Fibroblast of skin of right quadriceps (primary cell): ENCODE results near the gene BTBD9.

Experiments
- DNase-seq: peaks from one replicate; pipeline ENCODE4 v3.0.0-alpha.2; 2013

Gene BTBD9

DNA sequence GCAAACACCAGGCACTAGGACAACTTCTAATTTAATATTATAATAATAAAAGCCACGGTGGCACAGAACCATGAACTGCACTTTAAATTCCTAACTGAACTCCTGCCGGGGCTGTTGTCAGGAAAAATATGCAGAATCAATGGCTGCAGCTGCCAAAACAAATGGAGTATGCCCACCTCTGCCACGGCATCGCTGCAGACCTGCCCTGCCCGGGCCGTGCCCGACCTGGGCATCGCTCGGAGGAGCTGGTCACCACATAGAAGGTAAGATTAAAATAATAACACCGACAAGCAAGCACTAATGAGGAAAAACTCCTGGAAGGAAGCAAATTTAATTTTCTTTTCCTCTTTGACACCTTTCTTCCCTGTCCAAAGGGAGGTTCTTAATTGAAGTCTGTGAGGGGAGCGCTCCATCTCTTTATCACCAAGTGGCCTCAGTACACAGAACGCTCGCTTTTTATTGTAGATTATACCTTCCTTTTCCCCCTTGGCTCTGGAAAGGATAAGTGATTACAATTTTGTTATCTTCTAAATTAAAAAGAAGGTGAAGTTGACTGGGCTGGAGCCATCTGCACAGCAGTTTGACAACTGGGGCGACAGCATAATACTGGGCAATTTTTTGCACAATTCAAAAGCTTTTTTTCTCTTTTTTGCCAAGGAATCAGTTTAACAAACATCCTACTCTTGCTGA lies 468.9 kb downstream of the BTBD9 start:
- no peak for DNase-seq

DNA sequence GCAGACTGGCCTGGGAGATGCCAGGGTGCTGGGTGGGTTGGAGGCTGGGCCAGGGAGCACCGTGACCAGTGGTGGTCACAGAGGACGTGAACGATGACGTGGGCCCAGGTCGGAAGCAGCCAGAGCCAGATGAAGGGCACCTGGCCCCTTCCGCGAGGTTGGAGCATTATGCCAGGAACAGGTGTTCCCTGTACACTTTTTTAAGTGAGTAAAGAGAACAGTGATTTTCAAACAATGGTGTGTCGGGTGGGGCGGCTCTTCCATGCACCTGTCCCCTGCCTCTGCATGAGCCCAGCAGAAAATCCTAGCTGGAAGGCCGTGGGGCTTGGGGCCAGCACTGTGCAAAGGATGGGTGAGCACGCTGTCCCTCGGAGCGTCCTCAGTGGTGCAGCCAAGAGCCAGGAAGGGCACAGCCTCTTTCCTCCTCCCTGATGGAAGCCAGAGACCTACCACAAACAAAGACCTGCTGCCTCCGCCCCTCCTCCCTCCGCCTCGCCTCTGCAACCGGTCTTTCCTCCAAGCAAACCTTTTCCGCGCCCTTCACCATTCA lies 469.7 kb downstream of the BTBD9 start:
- no peak for DNase-seq

DNA sequence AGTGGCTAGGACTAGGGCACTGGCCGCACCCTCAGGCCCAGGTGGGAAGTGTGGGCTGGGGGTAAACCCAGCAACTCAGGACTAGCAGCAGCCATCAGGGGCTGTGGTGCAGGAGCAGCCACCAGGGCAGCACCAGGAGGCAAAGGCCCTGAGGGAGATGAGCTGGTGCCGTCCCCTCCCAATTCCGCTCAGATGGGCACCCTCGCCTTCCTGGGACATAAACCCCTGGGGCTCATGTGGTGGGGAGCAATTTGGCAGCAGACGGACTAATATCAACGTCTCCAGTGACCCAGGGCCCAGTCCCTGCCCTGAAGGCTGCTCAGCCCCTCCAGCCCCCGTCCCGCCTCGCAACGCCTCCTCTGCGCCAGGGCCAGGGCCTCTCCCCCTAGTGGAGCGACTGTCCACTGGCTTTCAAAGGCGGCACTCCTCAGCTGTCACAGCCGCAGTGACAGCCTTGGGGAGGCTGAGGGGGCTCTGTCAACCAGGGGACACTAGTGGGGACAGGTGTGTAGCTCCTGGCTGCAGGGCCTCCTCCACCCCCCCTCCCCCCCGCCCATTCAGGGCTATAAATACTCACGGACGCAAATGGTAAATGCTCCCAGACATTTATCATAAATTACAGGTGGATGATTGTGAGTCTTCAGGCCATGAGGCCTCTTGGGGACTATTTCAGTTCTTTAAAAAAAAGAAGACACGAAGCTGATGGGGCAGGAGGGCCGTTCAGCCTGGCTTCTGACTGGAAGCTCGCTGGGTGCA lies 470.3 kb downstream of the BTBD9 start:
- no peak for DNase-seq

DNA sequence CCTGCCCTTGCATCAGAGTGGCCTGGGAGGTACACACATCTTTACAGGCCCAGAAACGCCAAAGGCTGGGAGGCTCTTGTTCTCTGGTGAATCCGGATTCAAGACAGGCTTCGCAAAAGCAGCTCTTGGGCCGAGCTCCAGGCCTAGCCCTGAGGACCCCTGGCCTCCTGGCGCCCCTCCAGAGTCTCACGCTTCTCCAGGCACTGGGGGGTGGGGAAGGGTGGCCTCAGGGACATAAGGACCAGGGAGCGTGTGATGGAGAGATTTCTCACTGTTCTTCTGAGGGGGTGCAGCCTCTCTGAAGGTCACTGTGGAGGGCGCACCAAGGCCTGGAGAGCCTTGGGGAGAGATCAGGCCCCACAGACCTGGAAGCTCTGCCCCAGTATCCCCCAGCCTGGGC lies 471.0 kb downstream of the BTBD9 start:
- DNase-seq = no peak

DNA sequence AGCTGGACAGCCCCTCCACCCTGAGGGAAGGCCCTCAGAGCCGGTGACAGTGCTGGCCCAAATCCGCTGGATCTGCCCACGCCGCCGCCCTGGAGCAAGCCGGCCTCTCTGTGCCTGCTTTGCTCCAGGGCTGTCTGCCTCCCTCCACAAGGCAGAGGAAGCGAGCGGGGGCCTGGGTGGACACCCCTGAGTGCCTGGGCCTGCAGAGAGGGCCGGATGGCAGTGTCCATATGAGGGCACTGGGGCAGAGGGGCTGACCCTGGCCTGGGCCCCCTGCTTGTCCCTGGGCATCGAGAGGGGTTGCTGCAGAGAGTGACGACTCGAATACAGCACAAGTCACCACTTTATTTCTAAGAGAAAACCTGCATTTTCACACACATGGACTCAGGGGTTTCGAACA lies 471.6 kb downstream of the BTBD9 start:
- DNase-seq = no peak

DNA sequence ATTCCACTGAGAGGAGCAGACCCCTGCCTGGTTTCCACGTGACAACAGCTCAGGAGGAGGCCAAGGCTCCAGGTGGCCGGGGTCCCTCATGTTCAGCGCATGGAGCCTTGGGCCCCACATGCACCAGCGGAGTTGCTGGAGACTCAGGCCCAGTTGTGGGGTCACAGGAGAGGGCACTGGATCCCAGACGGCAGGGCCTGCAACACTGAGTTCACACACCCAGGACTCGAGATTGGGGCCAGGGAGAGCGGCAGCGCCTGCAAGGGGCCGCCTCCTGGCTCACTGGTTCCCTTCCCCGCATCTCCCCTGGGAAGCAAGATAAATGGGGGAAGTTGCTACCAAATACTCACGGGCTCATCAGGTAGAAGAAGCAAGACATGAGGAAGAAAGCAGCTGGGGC lies 472.1 kb downstream of the BTBD9 start:
- no peak for DNase-seq

DNA sequence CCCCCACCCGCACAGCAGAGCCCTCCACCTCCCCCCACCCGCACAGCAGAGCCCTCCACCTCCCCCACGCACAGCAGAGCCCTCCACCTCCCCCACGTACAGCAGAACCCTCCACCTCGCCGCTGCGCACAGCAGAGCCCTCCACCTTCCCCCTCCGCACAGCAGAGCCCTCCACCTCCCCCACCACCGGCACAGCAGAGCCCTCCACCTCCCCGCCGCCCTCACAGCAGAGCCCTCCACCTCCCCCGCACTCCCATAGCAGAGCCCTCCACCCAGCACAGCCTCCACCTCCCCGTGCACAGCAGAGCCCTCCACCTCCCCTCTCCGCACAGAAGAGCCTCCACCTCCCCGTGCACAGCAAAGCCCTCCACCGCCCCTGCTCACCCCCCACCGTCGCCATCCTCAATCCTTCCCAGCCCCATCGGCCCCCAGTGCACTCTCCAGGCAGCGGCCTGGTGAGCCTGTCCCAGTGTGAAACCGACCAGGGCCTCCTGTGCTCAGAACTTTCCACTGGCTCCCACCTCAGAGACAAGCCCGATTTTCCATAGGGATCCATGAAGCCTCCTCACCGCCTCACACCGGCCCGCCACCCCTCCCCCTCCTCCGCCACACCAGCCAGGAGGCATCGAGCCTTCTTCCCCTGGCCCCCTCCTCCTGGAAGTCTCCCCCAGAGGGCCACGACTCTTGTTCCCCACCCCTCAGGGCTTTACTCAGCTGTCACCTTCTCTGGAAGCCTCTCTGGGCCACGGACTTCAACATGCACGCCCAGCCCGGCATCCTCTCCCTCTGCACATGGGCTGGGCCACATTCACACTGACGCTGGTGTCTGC lies 473.1 kb downstream of the BTBD9 start:
- DNase-seq = no peak

DNA sequence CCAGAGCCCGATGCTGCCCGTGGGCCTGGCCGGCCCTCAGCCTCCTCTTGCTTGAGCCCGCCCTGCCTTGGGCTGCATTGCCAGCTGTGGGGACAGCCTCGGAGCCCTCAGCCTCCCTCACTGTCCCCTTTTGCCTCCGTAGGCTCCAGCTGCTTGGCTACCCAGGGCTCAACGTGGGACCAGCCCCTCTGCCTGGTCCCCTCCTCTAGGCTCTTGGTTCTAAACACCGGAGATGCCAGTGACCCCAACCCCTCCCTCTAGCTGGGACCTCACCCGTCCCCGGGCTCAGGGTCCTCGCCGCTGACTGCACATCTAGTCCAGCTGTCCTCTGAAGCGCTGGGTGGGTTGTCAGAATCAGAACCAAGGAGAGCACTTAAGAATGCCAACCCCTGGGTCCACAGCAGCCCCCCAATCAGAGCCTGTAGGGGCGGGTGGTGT lies 475.0 kb downstream of the BTBD9 start:
- no peak for DNase-seq

DNA sequence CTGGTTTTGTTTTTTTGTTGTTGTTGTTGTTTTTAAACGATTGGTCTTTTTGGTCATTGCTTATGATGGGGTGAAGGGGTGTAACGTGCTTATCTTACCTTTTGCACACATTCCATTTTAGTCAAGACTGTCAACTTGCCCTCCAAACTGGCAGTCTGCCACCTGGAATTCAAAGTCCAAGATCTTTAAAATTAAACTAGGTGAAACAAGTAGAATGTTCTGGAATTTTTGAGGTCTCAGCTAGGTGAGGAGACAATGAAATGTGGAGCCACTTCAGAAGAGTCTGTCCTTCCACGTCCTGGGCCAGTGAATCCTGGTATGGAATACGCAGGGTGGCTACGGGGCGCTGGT lies 475.6 kb downstream of the BTBD9 start:
- DNase-seq = no peak

DNA sequence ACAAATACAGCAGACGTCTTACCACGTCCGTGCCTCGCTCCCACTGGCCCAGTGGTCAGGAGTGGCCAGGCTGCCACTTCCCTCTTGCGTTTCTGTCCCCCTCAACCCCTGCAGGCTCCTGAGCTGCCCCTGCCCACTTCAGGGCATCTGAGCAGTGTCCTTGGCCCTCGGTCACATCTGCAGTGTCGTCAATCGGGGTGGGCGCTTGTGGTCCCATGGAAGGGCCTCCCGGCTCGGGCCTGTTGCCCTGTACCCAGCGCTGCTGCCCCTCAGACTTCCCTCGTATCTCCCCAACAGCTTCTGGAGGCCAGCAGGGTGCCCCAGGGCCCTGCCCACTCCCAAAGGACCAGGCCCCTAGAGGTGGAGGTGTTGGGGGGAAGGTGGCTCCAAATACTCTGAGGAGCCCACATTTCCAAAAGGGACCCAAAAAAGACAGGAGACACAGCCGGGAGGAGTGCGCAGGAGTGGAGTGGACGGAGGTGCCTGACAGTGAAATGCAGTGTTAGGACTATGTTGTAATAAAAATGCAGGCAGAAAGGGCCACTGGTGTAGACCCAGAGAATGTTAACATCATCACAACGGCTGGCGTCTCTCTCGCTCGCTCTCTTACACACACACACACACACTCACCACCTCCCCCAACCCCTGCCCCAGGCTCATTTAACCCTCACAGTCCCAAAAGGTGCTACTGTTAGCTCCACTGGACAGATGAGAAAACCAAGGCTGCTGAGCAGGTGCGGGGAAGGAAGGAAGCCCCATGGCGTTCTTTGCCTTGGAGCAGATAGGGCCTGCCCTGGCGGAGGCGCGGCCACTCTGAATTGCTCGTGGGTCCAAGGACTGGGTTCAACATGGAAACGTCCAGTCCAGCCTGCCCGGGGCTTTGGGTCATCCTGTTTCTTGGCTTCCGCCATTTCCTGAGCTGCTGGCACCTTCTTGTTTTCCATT lies 476.3 kb downstream of the BTBD9 start:
- DNase-seq = no peak

DNA sequence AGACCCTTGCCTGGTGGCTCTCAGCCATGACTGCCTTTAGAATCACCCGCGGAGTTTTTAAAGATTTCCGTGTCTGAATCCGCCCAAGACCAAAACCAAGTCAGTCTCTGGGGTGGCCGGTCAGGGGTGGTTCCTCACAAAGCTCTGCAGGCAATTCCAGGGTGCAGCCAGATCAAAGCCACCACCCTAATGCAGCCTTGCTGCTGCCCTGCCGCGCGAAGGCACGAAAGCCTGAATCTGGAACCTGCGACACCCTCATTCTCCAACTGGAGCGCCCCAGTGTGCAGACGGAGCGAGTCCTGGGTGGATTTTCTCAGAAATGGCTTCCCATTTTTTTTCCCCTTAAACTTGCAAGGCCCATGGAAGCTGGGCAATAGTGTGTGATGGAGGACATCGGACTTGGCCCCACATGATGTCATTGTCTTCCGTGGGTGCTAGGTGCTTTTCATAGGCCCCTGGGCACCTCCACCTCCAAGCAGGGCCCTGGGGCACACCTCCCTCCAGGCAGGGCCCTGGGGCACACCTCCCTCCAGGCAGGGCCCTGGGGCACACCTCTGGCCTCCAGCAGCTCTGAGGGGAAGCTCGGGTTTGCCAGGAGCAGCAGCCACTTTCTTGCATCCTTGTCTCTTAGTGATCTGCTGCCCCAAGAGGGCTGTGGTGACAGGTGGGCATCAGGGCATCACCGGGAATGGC lies 477.1 kb downstream of the BTBD9 start:
- no peak for DNase-seq

DNA sequence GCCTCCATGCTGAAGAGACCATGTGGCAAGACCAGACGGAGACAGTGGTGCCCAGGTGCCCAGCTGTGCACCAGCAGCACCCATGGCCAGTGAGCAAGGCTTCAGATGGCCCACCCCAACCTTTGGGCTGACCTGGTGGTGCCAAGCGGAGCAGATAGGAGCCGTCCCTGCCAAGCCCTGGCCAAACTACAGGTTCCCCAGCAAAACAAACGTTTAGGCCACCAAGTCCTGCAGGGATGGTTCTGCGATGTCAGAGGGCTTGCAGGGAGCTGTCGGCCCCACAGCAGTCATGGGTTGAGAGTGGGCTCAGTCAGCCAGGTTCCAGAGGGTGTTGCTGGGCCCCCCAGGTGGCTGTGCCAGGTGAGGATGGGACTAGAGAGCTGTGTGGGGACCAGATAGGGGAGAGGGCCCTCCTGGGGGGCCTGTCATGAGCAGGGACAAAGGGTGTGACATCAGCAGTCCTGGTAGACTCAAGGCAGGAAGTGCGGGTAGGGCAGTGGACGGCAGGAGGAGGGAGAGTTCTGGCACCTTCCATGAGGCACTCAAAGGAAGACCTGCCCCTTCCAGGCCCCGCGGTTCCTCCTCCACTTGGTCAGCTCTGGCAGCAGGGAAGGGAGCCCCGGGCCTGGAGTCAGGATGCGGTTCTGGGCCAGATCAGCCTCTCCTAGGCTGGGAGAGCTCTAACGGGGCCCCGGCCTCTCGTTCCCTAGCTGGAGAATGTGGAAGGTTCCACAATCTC lies 477.8 kb downstream of the BTBD9 start:
- no peak for DNase-seq

DNA sequence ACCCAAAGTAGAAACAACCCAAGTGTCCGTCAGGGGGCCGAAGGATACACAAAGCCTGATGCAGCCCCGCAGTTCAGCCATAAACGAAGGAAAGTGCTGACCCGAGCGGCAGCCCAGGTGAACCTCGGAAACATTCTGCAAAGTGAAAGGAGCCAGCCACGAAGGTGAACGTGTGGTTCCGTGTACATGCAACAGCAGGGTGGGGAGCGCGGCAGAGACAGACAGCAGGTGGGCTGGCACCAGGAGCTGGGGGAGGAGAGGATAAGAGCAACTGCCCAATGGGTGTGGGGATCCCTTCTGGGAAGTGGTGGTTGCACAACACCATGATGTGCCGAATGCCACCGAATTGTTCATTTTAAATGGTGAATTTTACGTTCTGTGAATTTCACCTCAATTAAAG lies 478.4 kb downstream of the BTBD9 start:
- DNase-seq = no peak

DNA sequence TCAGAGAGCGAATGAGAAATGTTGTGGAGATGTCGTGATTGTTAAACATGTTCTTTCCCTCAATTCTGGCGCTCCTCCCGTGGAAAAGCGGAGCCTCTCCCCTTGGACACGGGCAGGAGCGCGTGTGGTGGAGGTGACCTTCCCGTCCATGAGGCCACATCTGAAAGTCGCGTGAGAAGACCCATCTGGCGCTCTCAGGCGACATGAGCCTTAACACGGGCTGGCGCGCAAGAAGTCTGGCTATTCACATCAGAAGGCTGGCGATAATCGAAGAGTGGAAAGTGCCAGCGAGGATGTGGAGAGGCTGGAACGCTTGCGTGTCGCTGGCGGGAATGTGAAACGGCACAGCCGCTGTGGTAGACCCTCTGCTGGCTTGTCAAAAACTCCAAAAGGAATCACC lies 478.9 kb downstream of the BTBD9 start:
- DNase-seq = no peak

DNA sequence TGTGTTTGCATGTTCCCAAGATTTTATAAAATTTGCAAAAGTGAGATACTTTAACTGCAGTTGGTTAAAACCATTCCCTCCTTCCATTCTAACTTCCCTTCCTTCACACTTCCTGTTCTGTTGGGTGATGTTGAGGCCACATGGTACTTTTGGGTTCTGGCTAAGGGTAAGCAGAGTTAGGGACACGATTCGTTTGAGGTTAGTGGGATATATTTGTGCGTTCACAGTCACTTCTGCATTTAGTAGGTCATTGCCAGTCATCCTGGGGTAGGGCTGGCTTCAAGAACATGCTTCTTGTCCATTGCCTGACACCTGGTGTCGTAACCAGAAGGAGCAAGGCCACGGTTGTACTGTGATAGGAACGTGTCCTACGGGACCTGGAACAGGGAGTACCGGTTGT lies 480.1 kb downstream of the BTBD9 start:
- no peak for DNase-seq

DNA sequence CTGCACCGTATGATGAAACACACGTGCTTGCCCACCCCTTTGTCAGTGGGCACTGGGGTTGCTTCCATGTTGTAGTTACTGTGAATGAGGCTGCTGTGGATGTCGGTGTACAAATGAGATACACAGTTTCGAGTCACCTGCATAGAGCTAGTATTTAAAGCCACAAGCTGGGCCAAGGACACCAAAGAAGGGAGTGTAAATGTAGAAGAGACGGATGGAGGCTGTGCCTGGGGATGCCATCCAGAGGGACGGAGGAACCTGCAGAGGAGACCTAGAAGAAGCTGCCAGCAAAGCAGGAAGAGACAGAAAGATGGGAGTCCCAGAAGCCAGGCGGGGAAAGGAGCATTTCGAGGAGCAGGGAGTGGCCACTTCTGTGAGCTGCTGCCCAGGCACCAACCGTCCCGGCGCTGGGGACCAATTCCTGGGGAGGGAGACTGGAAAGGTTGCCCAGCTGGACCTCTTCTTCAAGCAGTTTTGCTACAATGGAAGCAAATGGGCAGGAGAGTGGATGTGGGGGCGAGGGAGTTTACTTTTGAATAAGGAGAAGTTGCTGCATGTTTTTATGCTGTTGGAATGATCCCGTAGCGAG lies 480.9 kb downstream of the BTBD9 start:
- DNase-seq = no peak

DNA sequence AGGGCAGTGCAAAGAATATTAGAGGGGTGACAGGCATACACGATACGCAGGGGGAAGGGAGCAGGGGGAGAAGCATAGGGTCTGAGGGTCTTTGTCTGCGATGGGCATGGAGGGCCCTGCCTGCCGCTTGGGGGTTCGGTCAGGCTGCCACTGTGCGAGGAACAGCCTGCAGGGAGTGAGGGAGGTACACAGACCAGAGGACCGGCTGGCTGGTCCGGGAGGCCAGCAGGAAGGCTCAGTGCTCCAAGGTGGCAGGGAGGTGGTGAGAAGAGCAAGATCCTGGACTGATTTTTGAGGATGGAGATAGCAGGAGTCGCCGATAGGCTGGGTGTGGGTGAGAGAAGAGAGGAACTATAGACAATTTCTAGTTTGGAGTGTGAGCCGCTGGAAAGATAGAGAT lies 481.8 kb downstream of the BTBD9 start:
- DNase-seq = no peak

DNA sequence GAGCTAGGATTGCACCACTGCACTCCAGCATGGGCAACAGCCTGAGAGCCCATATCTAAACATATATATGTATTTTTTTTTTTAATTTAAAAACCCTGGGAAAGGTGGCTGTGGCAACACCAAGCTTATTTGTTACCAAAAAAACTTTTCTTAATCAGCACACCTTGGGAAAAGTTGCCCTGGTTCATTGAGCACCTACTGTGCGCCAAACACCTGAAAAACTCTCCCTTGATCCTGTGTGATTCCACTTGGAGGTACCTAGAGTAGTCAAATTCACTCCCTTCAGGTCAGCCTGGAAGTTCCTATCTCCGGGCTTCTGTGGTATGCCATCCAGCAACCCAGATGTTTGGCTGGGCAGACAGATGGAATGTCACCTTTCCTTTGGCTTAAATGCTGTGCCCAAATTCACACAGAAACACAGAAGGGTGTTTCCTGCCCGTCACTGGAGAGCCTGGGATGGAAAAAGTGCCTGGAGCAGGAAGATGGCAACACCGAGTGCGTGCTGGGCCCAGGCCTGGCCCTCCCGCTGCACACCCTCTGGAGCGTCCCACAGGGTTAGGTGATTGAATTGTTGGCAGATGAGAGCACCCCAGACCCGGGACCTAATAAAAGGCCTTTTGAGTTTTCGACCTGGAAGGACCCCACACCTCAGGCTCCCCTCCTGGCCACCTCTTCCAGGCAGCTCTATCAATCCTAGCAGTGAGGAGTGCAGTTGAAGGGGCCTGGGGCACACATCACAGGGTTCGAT lies 482.7 kb downstream of the BTBD9 start:
- DNase-seq = no peak

DNA sequence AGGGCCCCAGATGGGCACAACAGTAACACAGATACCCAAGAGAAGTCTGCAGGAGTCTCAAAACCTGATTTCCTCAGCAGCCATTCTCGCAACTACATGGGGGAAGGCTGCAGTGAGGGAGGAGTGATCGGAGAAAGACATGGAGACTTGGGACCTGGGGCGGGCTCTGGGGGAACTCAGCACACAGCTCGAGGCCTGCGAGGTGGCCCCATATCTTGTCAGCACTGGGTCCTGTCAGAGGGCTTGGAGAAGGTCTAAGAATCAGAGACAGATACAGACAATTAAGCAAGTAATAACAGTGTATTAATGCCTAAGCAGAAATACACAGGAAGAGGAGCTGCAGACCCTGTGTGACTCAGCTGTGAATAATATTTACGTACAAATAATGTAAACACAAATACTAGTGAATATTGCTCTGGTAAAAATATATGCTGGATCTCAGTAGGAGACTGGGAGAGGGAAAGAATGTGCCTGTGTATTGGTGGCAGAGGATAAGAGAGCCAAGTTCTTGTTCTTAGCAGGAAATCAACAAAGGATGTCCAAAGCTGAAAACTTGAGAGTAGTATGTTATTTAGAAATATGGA lies 484.0 kb downstream of the BTBD9 start:
- DNase-seq = no peak

DNA sequence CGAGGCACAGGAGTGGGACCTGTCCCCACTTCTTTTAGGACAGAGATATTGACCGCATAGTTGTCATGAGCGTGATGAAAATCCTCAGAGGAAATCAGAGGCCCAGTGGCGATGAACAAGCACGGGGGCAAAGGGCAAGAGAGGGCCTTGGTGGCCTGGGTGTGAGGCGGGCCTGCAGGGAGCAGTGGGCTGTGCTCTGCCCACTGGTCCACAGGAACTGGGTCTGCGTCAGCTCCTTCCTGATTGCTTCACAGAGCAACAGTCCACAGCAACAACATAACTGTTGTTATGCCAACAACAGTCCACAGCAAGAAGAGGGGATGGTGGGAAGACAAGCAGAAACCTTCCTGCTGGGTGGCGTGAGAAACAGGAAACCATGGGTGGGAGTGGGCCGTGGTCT lies 484.6 kb downstream of the BTBD9 start:
- peak; percentile 17 for DNase-seq
